HG03159 (cell line): Measurements from ENCODE around the gene CIBAR2.

Experiments used
- ATAC-seq: cut with Tn5 transposase; IDR thresholded peaks from one replicate; pipeline ENCODE4 v1.9.1; 2021; ENCODE audit warnings: mild to moderate bottlenecking, moderate library complexity; ENCODE audit not compliant: unreplicated experiment

Gene CIBAR2

DNA sequence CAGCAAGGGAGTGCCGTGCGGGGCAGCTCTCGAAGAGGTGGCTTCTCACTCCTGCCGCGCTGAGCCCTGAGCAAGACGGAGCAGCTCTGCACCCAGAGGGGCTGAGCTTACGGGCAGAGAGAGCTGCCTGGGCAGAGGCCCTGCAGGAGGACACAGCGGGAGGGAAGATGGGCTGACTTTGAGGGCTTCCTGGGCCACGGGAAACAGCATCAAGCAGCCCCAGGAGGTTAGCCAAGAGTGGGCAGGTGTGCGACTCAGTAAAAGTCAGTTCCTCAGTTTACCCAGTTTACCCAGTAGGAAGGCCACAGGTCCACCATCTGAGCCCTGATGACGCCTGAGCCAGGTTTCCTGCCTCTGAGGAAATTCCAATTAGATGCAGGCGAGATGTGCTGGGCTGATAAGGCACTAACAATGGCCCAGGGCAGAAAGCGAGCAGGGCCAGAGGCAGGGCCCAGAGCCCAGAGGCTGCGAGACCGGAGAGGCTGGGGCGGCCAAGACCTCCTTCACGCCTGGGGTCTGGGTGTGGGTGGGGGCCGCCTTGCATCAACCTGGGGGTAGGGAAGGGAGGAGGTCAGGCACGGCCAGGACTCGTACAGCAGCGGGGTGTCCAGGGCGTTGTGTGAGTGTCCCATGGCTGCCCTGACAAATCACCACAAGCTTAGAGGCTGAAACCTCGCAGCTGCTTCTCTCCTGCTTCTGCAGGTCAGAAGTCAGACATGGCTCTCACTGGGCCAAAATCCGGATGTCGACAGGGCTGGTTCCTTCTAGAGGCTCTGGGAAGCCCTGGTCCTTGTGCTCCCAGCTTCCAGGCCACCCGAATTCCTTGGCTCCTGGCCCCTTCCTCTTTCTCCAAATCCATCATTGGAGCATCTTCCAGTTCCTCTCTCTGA is 32.0 kb upstream of the CIBAR2 start:
- ATAC-seq = no peak

DNA sequence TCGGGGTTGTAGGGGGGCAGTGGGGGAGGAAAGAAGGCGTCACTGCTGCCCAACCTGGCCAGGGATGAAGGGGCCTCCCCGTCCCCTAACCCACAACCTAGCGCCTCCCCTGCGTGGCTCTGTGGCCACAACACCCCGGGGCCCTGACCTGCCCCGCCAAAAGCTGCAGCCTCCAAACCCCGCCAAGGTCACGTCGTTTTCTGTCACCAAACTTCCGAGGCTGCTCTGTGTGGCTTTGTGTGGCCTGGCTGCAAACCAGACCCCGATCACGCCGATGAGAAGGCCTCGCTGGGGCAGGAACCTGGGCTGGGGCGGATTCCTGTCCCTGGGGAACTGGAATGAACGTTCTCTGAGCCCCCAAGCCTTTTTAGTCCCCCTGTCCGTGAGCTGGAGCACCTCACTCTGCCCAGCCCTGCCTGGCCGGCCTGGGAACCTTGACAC is 30.5 kb upstream of the CIBAR2 start:
- no peak for ATAC-seq

DNA sequence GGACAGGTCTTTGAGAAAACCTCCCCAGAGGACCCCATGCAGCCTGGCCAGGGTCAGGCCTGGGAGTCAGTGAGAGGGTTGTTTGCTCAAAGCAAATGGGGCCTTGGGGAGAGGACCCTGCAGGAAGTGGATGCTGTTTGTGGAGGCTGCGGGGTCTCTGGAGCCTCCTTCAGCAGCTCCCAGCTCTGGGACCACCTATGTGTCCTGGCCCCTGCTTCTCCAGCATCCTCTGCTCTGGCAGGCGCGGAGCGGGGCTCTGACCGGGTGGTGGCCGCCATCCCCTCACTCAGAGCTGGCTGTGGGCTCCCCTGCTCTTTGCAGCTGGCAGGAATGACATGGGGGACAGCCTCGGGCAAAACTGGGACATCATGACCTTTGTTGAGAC is 29.8 kb upstream of the CIBAR2 start:
- ATAC-seq = no peak

DNA sequence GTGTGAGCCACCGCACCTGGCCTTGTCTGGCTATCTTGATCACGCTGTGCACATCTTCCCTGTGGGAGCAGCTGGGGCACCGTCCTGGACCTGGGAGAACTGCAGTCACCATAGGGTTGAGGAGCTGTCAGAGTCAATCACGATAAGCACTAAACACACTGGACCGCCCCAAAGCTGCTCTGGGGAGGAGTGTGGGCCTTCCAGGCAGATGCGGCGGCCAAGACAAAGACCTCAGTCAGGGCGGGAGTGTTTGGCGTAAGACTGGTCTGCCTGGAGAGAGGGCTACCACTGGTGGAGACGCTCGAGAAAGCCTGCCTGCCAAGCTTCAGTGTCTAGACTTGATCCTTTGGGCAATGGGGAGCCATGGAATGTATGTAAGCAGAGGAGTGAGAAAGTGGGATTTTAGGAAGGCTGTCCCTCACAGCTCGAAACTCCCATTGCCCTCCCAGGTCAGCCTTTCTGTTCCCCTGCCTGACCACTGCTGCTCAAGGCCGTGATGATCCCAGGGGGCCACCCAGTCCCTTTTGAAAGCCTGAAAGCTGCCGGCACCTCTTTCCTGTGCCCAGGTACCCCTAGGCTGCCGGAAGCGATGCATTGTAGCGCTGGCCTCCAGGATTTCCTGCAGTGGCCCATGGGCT is 29.3 kb upstream of the CIBAR2 start:
- ATAC-seq = no peak

DNA sequence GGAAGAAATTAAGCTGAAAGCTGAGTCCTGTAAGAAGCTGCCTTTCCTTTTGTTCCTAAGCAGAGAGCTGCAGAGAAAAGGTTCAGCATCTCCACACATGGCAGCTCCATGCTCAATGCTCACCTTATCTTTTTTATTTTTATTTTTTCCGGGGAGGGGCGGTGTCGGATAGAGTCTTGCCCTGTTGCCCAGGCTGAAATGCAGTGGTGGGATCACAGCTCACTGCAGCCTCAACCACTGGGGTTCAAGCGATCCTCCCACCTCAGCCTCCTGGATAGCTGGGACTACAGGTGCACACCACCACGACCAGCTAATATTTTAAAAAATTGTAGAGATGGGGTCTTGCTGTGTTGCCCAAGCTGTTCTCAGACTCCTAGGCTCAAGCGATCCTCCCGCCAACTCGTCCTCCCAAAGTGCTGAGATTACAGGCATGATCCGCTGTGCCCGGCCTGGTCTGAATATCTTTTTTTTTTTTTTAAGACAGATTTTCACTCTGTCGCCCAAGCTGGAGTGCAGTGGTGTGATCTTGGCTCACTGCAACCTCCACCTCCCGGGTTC is 28.3 kb upstream of the CIBAR2 start:
- no peak for ATAC-seq

DNA sequence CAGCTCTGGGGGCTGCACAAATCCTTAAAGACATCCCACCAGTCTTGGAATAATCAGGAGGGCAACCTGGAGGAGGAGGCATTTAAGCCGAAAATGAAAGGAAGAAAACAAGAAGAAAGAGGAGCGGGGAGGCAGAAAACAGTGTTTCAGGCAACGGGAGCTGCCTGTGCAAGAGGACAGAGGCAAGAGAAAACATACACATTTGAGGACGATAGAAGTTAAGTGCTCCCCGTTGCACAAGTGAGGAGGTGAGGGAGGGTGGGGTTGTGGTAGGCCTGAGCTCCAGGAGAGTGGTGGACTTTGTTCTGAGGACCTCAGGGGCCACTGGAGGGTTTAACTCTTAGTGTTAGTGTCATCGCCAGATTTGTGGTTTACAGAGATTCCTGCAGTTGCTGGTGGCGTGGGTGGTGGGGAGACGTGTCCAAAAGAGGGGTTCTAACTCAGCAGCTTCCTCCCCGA is 27.6 kb upstream of the CIBAR2 start:
- no peak for ATAC-seq

DNA sequence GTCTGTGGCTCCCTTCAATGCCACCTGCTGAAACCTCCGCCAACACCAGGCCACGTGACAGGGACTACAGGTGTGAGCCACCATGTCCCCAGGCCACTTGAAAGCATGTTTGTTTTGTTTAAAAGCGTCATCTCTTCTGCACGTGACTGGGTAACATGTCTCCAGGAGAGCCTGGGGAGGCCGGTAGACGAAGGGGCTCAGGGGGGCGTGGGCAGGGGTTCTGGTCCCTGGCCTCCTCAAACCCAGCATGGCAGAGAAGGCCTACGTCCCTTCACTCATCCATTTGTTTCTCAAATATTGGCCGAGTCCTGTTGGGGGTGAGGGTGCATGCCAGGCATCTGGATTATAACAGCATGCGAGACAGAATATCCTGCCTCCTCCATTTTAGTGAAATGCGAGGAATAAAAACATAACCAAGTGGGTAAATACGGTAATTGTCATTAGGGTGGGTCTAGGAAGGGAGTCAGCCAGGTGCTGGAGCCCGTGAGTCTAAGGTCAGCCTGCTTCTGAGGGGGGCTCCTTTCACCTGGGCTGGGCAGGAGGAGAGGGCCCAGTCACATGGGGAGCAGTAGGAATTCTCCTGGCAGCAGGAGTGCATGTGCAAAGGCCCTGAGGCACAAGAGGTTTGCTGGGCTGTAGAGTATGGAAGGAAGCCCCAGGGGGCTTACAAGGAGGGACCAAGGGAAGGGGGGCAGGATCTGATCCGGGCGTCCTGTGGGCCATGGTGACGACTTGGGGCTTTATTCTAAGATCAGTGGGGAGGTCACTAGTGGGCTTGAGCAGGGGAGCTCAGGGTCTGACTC is 26.8 kb upstream of the CIBAR2 start:
- ATAC-seq = no peak

DNA sequence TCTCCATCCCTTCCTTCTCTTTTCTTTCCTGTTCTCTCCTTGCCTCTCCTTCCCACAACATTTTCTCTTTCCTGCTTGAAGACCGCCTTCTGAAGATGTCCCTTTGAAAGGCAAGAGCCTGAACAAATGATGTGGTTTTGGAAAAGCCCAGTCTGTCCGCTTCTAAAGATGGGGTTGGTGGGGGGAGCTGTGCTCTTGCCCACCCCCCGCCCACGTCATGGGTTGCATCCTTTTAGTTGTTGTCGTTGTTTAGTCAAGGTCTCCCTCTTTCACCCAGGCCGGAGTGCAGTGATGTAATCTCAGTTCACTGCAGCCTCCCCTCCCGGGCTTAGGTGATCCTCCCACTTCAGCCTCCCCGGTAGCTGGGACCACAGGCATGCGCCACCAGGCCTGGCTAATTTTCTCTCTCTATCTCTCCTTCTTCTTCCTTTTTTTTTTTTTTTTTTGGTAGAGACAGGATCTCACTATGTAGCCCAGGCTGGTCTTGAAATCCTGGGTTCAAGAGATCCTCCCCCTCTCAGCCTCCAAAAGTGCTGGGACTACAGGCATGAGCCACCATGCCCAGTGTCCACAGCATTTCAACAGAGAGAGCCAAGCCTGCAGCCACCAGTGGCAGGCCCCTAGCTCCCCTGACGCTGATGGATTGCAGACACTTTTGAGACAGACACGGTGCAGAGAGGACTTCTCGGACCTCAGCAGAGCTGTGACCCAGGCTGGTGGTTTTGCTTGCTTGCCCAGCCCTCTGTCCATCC is 26.0 kb upstream of the CIBAR2 start:
- ATAC-seq = no peak

DNA sequence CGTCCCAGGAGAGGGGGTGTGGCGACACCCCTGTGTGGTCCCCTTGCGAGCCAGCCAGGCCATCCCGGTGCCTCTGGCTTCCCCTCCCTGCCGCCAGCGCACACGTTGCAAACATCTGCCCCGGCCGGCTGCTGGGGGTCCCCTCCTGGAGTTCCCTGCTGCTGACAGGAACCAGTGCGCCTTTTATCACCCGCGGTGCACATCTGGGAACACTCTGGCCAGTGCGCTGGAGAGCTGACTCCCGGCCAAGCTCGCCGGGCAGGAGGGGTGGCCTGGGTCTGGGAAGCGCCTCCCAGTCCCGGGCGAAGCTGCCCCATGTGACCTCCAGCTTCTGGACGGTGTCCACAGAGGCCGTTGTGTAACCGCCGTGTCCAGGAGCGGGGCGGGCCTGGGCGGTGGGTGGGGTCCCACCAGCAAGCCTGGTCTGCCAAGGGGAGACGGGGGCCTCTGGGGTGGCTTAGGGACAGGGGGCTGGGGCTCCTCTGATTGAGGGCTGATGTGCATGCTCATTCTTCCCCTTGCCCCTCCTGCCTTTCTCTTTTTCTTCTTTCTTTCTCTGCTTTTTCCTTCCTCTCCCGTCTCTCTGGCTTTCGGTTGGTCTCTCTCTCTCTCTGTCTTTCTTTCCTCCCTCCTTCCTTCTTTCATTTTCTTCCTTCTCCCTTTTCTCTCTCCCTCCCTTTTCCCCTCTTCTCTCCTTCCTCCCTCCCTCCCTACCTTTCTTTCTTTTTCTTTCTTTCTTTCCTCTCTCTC is 25.2 kb upstream of the CIBAR2 start:
- ATAC-seq = no peak

DNA sequence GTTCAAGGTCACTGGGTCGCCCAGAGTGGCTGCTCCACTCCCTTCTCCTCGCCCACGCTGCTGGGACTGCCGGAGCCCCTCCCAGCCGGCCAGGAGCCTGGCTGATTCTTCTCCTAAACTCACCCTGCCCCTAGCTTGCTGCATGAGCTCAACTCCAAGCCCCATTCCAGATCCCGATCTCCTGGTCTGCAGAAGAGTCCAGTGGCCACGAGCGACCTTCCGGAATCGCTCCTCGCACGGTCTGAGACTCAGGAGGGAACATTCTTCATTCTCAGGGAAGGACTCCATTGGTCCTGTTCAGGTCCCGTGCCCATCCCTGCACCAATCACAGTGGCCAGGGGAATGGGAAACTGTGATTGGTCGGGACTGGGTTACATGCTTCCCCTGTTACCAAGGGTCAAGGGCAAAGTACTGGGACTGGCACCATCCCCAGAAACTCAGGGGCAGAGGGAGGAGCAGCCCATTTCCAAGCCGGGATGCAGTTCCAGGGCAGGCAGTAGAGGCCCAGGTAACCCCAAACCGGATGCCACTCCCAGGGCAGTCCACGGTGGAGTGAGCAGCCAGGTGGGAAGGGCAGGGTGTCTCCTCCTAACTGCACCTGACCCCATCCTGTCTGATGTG is 24.5 kb upstream of the CIBAR2 start:
- no peak for ATAC-seq

DNA sequence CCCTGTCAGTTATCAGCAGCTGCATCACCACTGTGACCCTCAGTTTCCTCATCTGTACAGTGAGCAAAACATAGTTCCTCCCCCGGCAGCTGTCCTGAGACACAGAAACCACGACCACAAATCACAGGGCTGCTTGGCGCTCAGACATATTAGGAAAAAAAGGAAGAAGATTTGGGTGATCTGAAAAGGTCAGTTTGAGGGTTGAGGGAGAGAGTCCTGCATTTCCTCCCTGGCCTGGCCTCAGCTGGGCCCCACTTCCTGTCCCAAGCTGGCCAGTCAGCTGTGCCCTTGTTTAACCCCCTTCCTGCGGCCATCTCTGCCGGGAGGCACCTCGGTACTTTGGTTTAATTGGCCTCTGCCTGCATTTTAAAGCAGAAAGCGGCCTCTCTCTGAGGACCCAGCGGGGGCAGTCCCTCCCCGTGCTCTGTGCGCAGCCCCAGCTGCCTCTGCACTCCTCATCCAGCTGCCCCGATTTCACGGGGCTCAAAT is 24.0 kb upstream of the CIBAR2 start:
- no peak for ATAC-seq

DNA sequence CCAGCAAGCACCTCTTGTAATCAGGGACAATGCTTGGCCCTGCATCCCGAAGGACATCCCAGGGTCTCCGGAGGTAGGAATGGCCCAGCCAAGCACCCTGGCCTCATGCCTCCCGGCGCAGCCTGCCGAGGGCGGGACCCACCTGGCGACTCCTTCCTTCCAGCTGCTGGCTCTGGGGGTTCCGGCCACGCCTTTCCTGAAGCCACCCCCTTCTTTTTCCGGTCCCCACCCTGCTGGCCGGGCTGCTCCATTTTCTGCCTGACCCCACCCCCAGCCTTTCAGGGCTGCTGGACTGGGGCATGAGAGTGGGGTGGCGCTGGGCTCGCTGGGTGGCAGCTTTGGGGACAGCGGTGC is 22.5 kb upstream of the CIBAR2 start:
- no peak for ATAC-seq

DNA sequence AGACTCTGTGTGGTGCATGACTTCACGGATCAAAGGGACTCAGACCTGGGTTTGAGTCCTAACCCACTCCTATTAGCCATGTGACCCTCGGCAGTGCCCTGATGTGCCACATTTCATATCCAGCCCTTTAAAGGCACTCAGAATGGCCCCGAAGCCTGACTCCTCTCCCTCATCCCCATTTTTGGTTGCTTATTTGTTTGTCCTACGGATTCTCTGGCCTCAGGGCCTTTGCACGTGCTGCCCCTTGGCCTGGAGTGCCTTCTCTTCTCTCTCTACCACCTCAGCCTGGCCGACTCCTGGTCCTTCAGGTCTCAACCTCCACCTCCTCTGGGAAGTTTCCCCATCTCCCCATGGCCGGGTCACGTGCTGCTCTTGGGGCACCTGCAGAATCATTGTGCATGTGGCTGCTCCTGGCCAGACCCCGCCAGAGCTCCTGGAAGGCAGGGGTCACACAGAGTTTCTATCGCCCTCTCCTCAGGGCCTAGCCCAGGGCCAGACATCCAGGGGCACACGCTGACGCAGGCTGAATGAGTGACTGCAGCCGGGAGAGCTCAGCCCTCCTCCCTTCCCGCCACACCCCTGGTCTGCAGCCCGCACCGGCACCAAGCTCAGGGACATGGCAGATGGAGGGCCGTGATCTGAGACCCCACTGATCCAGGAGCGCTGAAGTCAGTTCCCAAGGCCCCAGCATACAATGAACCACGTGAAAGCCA is 22.0 kb upstream of the CIBAR2 start:
- ATAC-seq = no peak

DNA sequence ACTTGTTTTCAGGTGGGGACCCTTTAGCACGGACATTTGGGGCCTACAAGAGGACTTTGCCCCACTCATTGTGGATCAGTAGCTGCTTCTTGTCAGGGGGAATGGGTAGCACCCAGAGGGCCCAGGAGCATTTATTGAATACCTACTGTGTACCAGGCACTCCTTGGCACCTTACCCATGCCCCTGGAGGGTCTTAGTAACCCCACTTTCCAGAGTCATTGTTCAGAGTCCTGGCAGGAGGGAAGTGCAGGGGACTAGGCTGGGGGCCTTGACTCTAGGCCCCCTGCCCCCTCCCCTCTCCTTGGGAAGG is 21.0 kb upstream of the CIBAR2 start:
- ATAC-seq = no peak

DNA sequence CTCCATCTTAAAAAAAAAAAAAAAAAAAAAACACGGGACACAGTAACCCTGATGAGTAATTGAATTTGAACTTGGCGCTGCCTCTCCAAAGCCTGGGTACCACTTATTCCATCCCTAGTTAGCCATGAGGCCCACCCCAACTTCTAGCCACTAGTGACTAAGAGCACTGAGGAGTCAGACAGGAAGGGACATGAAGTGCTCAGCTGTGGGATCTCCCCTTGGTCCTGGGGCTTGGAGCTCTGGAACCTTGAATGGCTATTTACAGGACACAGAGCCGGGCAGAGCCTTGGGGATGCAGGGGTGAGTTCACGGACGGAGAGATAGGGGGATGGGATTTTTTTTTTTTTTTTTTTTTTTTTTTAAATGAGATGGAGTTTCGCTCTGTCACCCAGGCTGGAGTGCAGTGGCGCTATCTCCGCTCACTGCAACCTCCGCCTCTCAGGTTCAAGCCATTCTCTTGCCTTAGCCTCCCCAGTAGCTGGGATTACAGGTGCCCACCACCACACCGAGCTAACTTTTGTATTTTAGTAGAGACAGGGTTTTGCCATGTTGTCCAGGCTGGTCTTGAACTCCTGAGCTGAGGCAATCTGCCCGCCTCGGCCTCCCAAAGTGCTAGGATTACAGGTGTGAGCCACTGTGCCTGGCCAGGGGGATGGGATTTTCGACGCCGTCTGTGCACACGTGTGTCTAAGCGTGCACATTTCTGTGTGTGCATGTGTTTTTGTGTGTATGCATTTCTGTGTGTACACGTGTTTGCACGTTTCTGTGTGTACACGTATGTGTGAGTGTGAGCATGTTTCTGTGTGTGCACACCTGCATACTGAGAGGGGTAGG is 20.4 kb upstream of the CIBAR2 start:
- no peak for ATAC-seq

DNA sequence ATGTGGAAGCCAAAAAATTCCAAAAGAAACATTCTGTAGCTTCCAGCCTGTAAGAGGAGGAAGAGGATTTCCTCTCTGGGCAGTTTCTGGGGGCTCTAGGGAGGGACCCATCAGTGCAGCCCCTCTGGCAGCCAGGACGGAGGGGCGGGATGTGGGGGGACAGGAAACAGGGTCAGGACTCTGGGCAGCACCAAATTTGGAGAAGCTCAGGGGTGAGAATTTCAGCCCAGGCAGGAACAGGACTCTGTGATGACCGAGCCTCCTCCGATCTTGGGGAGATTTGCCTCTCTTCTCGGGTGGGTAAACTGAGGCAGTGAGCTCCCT is 18.4 kb upstream of the CIBAR2 start:
- ATAC-seq = no peak

DNA sequence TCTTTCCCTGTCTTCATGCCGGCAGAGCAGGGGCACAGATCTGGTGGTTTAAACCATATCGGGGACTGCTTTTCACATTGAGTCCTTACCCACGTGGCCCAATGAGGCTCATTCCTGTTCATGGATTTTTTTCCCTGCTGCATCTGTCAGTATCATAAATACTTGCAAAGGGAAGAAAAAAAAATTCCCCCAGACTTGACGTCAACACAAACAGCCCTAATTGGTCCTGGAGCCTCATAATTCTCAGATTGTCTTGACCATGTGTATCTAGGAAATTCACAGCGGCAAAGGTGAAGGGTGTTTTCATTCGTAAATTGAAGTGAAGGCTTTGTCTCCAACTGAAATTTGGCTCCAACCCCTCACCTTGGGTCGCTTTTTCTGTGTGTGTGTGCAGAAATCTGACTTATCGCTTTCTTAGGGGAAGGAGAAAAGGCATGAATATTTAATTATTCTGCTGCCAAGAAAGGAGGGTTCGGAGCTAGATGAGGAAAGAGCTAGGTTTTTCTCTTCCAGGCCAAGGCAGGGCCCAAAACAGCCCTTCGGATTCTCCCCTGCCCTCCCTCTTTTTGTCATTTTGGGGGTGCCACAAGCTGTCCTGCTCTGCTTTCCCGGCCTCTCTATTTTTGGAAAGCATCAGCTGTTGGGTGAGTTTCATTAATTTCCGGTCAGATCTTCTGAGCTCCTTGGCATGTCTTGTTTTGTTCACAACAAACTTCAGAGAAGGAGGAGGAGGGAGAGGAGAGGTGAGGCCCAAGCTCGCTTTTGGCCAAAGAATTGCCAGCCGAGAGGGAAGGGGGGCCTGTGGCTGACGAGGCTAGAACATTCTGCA is 17.8 kb upstream of the CIBAR2 start:
- no peak for ATAC-seq
